Astrocyte of the spinal cord (primary cell): ENCODE results near the gene ELAVL1.

Experiments used
- DNase-seq: peaks from one replicate; pipeline ENCODE4 v3.0.0; 2011; ENCODE audit warnings: low read depth, low spot score
- H3K4me3 ChIP-seq: 2 replicates; pipeline ENCODE4 v1.5.1; 2011; ENCODE audit warnings: low read depth, mild to moderate bottlenecking, low read length, moderate library complexity
- in situ Hi-C: cut with HindIII; loops from 2 replicates; pipeline ENCODE4 v1.10.0; 2017; ENCODE audit warnings: low sequenced_read_pairs
- TF ChIP-seq, protein P1 (sequence below): IDR thresholded peaks from 2 replicates; pipeline ENCODE4 v1.5.1; 2012; ENCODE audit warnings: low read depth, mild to moderate bottlenecking, low read length, inconsistent platforms

ELAVL1 gene

DNA sequence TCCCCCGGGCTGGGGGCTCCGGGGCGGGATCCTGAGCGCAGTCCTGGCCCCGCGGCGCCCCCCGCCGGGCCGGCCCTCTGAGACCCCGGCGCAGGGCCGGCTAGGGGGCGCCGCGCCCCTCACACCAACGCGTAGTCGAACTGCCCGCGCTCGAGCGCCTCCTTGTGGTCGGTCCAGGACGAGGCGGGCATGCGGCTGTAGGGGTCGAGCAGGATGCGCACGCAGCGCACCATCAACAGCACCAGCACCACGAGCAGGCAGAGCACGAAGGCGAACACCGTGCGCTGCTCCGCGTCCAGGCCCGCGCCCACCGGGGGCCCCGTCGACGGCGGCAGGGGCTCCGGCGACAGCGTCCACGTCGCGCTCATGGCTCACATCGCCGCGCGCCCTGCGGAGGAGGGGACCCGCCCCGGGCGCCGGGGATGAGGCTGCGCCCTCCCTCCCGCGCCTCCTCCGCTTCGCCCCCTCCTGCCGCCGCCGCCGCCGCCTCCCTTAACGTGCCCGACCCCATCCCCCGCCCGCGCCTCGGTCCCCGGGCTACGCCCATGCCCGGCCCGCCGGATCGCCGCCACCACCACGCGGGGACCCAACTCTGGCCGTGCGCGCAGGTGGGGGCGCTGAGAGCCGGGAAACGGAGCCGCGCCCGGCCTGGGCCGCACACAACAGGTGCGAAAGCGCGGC lies 80.1 kb downstream of the ELAVL1 start:
- TF ChIP-seq, protein P1, sequence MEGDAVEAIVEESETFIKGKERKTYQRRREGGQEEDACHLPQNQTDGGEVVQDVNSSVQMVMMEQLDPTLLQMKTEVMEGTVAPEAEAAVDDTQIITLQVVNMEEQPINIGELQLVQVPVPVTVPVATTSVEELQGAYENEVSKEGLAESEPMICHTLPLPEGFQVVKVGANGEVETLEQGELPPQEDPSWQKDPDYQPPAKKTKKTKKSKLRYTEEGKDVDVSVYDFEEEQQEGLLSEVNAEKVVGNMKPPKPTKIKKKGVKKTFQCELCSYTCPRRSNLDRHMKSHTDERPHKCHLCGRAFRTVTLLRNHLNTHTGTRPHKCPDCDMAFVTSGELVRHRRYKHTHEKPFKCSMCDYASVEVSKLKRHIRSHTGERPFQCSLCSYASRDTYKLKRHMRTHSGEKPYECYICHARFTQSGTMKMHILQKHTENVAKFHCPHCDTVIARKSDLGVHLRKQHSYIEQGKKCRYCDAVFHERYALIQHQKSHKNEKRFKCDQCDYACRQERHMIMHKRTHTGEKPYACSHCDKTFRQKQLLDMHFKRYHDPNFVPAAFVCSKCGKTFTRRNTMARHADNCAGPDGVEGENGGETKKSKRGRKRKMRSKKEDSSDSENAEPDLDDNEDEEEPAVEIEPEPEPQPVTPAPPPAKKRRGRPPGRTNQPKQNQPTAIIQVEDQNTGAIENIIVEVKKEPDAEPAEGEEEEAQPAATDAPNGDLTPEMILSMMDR: peak; percentile 83
- H3K4me3 ChIP-seq: peak overlapping the region; percentile 31
- in situ Hi-C loops: no loop called here
- DNase-seq: peak; percentile 68

DNA sequence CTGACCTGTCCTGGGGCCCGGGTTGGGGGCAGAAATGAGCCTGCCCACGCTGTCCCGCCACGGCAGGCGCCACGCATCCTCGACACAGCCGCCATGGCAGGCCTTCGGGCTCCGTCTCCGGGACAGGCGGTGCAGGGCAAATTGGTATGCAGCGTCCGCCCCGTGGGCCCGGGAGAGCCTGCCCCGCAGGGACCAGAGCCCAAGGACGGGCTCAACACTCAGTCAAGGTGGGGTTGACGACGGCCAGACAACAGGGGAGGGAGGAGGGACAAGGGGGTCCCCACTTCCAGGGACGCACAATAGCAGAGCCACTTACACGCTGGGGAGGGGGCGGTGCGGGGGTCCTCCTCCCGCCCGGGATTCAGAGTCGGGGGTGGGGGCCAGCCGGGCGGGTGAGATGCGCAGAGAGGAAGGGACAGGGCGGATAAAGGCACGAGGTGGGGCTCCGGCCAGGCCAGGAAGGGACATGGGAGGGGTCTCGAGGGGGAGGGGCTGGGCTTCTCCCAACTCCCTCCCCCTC lies 80.7 kb downstream of the ELAVL1 start:
- no peak for DNase-seq
- TF ChIP-seq, protein P1: no peak
- H3K4me3 ChIP-seq: peak overlapping the region; percentile 20
- in situ Hi-C loops: no loop called here

DNA sequence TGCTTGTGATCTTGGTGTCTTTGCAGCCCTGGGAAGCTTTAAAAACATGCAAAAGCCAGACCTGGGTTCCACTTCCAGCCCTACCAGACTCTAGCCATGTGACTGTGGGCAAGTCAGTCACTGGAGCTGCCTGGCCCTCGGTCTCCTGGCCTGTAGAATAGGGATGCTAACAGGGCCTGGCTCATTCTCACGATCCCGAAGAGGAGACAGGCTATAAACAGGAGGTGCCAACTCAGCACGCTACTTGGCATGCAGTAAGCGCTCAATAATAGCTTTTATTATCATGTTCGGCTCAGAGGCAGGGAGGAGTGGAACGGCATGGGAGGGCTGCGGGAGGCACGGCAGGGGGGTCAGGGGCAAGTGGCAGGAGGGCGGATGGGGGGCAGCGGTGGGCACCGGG lies 81.2 kb downstream of the ELAVL1 start:
- in situ Hi-C loops: no loop called here
- no peak for DNase-seq
- TF ChIP-seq, protein P1: no peak
- no peak overlapping the region for H3K4me3 ChIP-seq

DNA sequence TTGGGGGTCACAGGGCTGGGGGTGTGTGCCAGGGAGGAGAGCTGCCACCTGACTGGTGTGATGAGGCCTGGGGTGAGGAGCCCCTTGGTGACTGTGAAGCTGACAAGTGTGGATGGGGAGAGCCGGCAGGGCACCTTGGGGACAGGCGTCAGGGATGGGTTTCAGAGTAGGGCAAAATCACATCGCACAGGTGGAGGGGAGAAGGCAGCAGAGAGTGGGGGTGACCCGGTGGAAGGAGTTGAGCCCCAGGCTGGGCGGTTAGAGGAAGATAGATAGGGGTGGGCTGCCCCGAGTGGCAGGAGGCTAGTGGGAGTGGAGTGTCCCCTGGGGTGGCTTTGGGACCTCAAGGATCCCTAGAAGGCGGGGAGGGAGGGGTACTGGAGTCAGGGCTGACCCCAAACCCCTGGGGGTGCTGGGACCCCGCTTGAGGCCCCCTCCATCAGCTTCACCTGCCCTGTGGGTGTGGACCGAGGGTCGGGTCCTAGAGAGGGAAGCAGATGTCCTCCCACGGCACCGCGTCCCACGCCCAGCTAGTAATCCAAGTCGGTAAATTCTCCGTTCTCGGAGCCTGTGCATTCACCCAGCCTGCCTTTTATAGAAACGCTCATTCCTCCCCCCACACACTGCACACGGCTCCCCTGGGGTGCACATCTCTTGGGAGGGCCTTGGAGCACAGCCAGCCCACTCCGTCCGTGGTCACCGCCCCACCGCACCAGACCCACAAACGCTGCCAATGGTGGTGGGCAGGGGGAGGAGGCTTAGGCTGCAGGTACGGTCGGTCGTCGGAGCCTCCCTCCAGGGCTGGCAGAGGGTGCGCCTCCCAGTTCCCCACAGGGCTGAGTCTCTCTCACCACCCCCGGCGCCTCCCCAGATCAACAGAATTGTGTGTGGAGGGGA lies 81.9 kb downstream of the ELAVL1 start:
- TF ChIP-seq, protein P1: no peak
- no peak overlapping the region for H3K4me3 ChIP-seq
- no peak for DNase-seq
- in situ Hi-C loops: no loop called here

DNA sequence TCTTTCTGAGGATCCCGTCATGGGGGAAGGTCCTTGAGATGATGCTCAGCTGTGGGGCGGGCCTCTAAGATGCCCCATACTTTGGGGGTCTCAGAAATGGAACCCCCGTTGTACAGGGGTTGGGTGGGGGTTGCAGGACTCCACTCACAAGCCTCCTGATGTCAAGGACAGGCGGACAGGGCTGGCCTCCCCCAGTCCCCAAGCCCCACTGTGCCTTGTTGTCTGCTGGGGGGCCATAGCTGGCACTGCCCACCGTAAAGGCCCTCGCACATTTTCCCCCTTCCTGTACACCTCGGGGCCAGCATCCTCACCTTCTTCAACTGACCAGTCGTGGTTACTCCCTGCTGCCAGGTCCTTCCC lies 82.6 kb downstream of the ELAVL1 start:
- H3K4me3 ChIP-seq: no peak overlapping the region
- in situ Hi-C loops: no loop called here
- DNase-seq: no peak
- TF ChIP-seq, protein P1: no peak

DNA sequence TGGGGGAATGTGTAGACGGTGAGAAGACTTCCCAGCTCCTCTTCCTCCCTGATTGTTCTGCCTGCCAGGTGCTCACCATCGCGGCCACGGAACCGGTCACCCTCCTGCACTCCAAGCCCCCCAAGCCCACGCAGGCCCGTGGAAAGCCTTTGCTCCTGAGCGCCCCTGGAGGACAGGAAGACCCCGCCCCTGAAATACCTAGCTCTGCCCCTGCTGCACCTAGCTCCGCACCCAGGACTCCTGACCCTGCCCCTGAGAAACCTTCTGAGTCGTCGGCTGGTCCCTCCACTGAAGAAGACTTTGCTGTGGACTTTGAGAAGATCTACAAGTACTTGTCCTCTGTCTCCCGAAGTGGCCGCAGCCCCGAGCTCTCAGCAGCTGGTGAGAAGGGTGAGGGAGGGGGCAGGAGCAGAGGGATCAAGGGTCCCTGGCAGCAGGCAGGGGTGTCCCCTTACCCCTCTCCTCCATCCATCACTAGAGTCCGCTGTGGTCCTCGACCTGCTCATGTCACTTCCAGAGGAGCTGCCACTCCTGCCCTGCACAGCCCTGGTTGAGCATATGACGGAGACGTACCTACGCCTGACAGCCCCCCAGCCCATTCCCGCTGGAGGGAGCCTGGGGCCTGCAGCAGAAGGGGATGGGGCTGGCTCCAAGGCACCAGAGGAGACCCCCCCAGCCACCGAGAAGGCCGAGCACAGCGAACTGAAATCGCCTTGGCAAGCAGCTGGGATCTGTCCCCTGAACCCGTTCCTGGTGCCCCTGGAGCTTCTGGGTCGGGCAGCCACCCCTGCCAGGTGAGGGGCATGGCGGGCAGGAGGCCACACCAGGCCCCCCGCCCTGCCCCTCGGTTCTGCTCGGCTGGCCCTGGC lies 83.2 kb downstream of the ELAVL1 start:
- TF ChIP-seq, protein P1: no peak
- no peak for DNase-seq
- no peak overlapping the region for H3K4me3 ChIP-seq
- in situ Hi-C loops: no loop called here
